ENCODE results near the gene RIMOC1. TPM values are rescaled to one million over a fixed set of nuclear protein-coding genes. Genes with fewer than 3 reads are reported as not detected.

The RIMOC1 gene
- total RNA-seq (2022; extraction: Qiagen RNA extraction; ENCODE audit: low read depth) = 10.7 to 14.8 TPM (median 12.5 TPM) in 5 replicates

DNA sequence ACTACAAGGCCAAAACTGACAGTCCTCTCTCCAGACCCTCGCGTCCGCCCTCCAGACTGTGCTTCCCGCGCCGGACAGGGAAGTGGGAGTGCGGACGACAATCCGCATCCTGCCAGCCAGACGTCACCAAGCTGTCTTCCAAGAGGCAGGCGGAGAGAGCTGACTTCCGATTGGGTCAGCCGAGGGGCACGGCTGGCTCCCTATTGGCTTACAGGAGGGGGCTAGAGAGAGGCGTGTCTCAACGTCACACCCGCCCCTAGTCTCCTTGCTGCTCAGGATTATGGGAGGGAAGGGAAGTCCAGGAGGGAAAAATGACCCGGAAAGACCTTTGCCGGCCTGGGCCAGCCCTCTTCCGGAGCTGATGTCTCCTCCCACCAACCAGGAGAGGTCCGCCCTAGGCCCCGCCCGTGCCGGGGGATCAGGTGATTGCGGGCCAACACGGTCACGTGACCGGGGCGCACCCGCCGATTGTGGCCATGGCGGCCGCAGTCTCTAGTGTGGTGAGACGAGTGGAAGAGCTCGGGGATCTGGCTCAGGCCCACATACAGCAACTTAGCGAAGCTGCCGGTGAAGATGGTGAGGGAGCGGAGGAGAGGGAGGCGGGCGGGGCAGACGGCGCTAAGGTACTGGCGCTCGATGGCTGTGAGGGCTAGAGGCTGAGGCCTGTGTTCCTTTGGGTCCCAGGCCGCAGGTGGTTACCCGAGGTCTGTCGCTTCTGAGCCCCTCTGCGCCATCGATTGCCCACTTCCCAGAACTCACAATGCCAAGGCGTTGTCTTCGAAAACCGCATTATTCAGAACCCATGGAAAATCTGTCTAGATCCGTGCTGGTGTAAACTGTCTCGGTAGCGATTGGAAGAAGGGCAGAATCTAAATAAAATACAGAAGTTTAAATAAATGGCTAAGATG, at the start of gene RIMOC1:
Gene RIMOC1 (plus strand): TSS at position 453 of the 908 bp plus-strand sequence. CDS start 24 bp downstream, at position 477.

DNA sequence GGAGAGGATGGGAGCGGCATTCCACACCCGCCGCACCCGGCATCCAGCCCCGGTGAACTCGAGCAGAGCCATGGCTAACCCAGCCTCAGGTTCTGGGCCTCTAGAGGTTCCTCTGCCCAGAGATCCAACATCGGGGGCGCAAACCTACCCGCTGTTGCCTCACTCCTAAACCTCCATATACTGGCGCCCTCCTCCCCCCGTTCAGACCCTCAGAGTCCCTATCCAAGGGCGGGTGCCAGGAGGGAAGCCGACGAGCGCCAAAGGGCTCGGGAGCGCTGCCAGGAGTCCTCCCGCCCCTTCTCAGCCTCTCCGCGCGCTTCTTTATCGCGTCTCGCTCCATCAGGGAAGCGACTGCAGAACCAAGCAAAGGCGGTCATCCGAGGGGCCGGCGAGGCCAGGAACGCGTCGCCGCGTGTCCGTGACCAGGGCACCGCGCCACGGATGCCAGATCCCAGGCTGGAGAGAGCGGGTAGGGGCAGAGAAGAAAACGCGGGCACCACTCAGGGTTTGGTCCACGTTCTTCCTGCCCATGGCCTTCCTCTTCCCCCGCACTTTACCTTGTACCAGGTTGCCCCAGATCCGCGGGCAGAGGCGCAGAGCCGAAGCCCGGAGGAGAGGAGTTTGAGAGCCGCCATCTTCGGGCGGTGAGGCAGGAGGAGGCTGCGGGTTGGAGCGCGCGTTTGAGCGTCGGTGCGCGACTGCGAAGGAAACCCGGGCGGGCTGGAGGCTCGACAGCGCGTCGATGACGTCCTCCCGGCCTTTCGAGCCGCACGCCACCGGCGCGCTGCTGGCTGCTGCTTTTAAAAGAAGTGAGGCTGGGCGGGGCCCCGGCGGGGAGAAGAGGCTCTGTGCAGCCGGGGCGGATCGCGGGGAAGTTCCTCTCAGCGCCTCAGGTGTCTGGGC, 34.2 kb upstream of the RIMOC1 start, which contains the start of gene OXCT1:
Gene OXCT1 (minus strand): TSS at position 702 of the 903 bp plus-strand sequence. CDS start 67 bp downstream, at position 635.

GRCh38 chr5:41924872-41925554, 20.9 kb downstream of the RIMOC1 start, which contains the start of gene FBXO4:
FBXO4 (plus strand) TSS chr5:41925281; CDS start chr5:41925310, 29 bp downstream.

Other genes starting within 250 kb of the RIMOC1 start
- gene OXCT1, start 33.9 kb upstream of the RIMOC1 start, total RNA-seq (2022; extraction: Qiagen RNA extraction; ENCODE audit: low read depth) = 2.5 to 3.8 TPM (median 3.4 TPM) in 5 replicates
- gene FBXO4, start 20.9 kb downstream of the RIMOC1 start, total RNA-seq (2022; extraction: Qiagen RNA extraction; ENCODE audit: low read depth) = 5.9 to 8.2 TPM (median 6.7 TPM) in 5 replicates